Upper lobe of right lung (tissue), 1 donor: ENCODE data around the gene CHST15. TPM values are rescaled to one million over a fixed set of nuclear protein-coding genes. Genes with fewer than 3 reads are reported as not detected.
A peak's percentile ranks its signal among the peaks of the same experiment; 100 is the strongest.

Source experiments
- ATAC-seq: fragments of 200-7000 bp; cut with Tn5 transposase; one replicate; pipeline ENCODE4 v1.9.1; 2020; ENCODE audit warnings: mild to moderate bottlenecking, moderate library complexity
- DNase-seq: peaks from one replicate; pipeline ENCODE4 v3.0.0-alpha.2; 2020
- H3K27ac ChIP-seq: fragments of 200-600 bp; one replicate; pipeline ENCODE4 v1.8.0; 2022
- H3K27me3 ChIP-seq: fragments of 200-600 bp; one replicate; pipeline ENCODE4 v1.8.0; 2022; ENCODE audit warnings: mild to moderate bottlenecking
- H3K36me3 ChIP-seq: fragments of 200-600 bp; one replicate; pipeline ENCODE4 v1.8.0; 2022
- H3K4me1 ChIP-seq: fragments of 200-600 bp; one replicate; pipeline ENCODE4 v1.8.0; 2022
- H3K4me3 ChIP-seq: fragments of 200-600 bp; one replicate; pipeline ENCODE4 v1.8.0; 2022; ENCODE audit warnings: mild to moderate bottlenecking
- H3K9me3 ChIP-seq: fragments of 200-600 bp; one replicate; pipeline ENCODE4 v1.8.0; 2022
- intact Hi-C: fragments of 100-400 bp; cut with DNase I; formaldehyde crosslinking; loops from one replicate; pipeline ENCODE4 v1.11.0; 2022
- total RNA-seq: library from RNA; stranded (reverse); fragmentation: NEBNext Ultra II Directional; extraction: Animal tissue kit (Norgen Biotek cat#: 25700); gene quantifications from one replicate; pipeline ENCODE4 v1.2.1, GENCODE V29; 2021
- TF ChIP-seq, protein P1 (sequence below): fragments of 200-600 bp; IDR thresholded peaks from one replicate; pipeline ENCODE4 v1.8.0; 2022; ENCODE audit warnings: antibody characterized with exemption
- donor health status: DM: no; HTN: yes; CAD: no; lungs with severe emphysema.

CHST15 gene
- total RNA-seq, 1 donor from 2014 or later = 49.2 TPM

DNA sequence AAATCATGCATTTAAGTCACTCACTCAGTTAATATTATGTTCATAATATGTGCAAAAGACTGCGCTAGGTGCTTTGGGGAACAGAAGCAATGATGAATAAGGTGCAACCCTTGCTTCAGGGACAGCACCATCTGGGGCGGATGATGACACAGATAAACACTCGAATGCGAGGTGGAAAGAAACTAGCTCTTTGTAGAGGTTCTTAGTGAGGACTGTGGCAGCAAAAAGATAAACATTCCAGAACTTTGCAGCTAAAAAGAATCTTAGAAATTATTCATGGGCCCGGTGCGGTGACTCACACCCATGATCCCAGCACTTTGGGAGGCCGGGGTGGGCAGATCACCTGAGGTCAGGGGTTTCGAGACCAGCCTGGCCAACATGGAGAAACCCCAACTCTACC, 29.8 kb upstream of the CHST15 start:
- peaks cover 11% of the 10 kb centered on the region for H3K4me1 ChIP-seq
- ATAC-seq (no peak), DNase-seq (no peak)
- no peaks in the 10 kb centered on the region for H3K36me3 ChIP-seq
- TF ChIP-seq, protein P1, sequence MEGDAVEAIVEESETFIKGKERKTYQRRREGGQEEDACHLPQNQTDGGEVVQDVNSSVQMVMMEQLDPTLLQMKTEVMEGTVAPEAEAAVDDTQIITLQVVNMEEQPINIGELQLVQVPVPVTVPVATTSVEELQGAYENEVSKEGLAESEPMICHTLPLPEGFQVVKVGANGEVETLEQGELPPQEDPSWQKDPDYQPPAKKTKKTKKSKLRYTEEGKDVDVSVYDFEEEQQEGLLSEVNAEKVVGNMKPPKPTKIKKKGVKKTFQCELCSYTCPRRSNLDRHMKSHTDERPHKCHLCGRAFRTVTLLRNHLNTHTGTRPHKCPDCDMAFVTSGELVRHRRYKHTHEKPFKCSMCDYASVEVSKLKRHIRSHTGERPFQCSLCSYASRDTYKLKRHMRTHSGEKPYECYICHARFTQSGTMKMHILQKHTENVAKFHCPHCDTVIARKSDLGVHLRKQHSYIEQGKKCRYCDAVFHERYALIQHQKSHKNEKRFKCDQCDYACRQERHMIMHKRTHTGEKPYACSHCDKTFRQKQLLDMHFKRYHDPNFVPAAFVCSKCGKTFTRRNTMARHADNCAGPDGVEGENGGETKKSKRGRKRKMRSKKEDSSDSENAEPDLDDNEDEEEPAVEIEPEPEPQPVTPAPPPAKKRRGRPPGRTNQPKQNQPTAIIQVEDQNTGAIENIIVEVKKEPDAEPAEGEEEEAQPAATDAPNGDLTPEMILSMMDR = no peak
- no peaks in the 10 kb centered on the region for H3K9me3 ChIP-seq
- no peak overlapping the region for H3K27ac ChIP-seq
- H3K27me3 ChIP-seq = no peaks in the 10 kb centered on the region
- intact Hi-C loops = no loop called here
- H3K4me3 ChIP-seq = no peak overlapping the region

DNA sequence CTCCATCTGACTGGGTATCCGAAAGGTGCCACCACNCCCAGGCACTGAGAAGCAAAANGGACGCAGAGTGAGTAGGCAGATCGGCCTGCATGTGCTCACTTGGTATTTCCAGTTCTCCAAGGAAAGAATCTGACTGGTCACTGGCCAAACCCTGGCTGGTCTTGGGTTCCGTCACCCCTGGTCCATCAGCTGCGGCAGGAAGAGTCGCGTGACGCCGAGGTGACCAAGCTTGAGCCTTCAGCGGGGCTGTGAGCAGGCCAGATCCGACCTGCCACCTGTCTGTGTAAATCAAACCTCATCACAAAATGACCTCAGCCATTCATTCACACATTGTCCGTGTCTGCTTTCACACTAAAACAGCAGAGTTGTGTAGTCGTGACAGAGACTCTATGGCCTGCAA, 28.8 kb upstream of the CHST15 start:
- DNase-seq = no peak
- no peaks in the 10 kb centered on the region for H3K36me3 ChIP-seq
- no peak for ATAC-seq
- H3K4me1 ChIP-seq = peaks cover 12% of the 10 kb centered on the region
- intact Hi-C loops = no loop called here
- no peak overlapping the region for H3K27ac ChIP-seq
- H3K4me3 ChIP-seq = no peak overlapping the region
- no peaks in the 10 kb centered on the region for H3K27me3 ChIP-seq
- no peaks in the 10 kb centered on the region for H3K9me3 ChIP-seq
- TF ChIP-seq, protein P1 = no peak

DNA sequence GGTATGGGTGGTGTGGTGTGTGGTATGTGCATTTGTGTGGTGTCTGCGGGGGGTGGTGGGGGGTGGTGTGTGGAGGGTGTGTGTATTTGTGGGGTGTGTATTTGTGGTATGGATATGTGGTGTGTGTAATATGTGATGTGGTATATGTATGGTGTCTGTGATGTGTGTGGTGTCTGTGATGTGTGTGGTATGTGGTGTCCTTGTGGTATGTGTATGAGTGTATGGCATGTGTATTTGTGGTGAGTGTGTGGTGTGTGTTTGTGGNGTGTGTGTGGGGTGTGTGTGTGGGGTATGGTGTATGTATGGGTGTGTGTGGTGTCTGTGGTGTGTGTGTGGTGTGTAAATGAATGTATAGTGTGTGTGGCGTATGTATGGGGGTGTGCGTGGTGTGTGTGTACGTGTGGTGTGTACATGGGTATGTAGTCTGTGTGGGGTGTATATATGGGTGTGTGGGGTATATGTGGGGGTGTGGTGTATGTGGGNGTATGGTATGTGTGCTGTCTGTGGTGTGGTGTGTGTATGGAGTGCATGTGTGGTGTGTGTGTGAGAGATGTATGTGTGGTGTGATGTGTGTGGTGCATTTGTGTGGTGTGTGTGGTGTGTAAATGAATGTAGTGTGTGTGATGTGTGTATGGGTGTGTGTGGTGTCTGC, 27.1 kb upstream of the CHST15 start:
- TF ChIP-seq, protein P1 = no peak

DNA sequence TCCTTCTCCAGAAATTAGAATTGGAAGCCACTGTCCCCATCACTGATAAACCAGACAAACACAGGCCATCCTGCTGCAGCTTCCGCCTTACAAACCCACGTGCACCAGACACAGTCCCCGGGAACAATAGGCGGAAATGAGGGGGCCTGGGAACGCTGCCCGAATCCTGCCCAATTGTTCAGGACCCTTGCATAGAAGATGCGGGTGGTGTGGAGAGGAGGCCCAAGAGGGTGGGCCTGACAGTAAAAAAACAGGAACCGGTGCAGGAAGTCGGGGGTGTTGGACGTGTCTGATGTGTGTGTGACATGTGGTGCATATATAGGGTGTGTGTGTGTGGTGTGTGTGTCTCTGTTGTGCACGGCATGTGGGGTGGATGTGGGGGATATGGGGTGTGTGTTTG, 26.5 kb upstream of the CHST15 start:
- no peaks in the 10 kb centered on the region for H3K36me3 ChIP-seq
- H3K4me3 ChIP-seq = no peak overlapping the region
- H3K9me3 ChIP-seq = no peaks in the 10 kb centered on the region
- intact Hi-C loops = no loop called here
- ATAC-seq = peak; percentile 74
- H3K27ac ChIP-seq = peak overlapping the region; percentile 63
- peak; percentile 74 for DNase-seq
- peaks cover 13% of the 10 kb centered on the region for H3K4me1 ChIP-seq
- TF ChIP-seq, protein P1 = no peak
- H3K27me3 ChIP-seq = no peaks in the 10 kb centered on the region

More for the DNA sequence above, 27.1 kb upstream of the CHST15 start:
- Histone ChIP-seq H3K4me3 (no peak overlapping the region), H3K4me1 (peaks cover 13% of the 10 kb centered on the region), H3K9me3 (no peaks in the 10 kb centered on the region), H3K27me3 (no peaks in the 10 kb centered on the region), H3K27ac (no peak overlapping the region), H3K36me3 (no peaks in the 10 kb centered on the region)
- intact Hi-C loops = no loop called here
- ATAC-seq (no peak), DNase-seq (no peak)

DNA sequence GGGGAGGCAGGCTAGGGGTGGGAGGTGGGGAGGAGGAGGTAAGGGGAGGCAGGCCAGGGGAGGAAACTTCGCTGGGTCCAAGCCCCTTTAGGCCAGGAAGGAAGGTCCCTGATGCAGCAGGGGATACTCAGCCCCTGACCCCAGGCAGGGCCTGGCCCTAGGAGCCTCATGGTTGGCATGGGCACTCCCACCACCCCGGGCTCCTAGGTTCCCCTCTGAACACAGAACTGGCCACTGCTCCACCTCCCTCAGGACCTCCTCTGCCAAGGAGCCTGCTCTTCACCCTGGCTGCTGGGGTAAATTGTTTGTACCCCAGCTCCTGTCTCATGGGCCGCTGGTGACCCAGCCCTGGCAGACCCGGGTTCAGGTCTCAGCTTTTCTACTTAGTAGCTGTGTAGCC, 25.8 kb upstream of the CHST15 start:
- peaks cover 13% of the 10 kb centered on the region for H3K4me1 ChIP-seq
- peak overlapping the region; percentile 63 for H3K27ac ChIP-seq
- H3K4me3 ChIP-seq = no peak overlapping the region
- no peaks in the 10 kb centered on the region for H3K9me3 ChIP-seq
- no peaks in the 10 kb centered on the region for H3K27me3 ChIP-seq
- intact Hi-C loops = no loop called here
- TF ChIP-seq, protein P1 = no peak
- H3K36me3 ChIP-seq = no peaks in the 10 kb centered on the region
- no peak for DNase-seq
- no peak for ATAC-seq

DNA sequence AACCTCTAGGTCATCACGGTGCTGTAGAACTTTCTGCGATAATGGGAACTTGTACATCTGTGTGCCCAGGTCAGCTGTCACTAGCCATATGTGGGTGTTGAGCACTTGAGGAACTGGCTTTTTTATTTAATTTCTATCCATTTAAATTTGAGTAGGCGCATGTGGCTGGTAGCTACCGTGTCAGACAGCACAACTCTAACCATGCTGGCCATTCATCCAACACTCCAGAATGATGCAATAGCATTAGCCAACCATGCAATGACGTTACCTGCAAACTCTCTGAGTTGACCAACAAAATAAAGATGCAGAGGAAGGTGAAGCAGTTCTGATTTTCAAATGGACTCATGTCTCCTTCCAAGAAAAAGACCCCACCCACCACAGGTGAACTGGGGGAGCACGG, 24.4 kb upstream of the CHST15 start:
- Histone ChIP-seq H3K4me1 (peaks cover 13% of the 10 kb centered on the region), H3K4me3 (no peak overlapping the region), H3K9me3 (no peaks in the 10 kb centered on the region), H3K27me3 (no peaks in the 10 kb centered on the region), H3K36me3 (no peaks in the 10 kb centered on the region), H3K27ac (no peak overlapping the region)
- intact Hi-C loops = no loop called here
- no peak for DNase-seq
- peak; percentile 7 for ATAC-seq
- TF ChIP-seq, protein P1 = no peak
